GM10266 (cell line): ENCODE results near the gene CFAP46.

Experiments
- DNase-seq: peaks from one replicate; pipeline ENCODE4 v3.0.0; 2012; ENCODE audit errors: extremely low spot score
- CTCF ChIP-seq: IDR thresholded peaks from 2 replicates; pipeline ENCODE4 v1.5.1; 2012; ENCODE audit warnings: mild to moderate bottlenecking, low read depth; ENCODE audit not compliant: control insufficient read depth, insufficient read depth; ENCODE audit errors: missing control alignments

CFAP46 gene

GRCh38 chr10:132817701-132818211 is 124.6 kb downstream of the CFAP46 start:
- DNase-seq = no peak
- TF ChIP-seq CTCF = no peak

GRCh38 chr10:132816718-132817117 is 125.7 kb downstream of the CFAP46 start:
- TF ChIP-seq CTCF = no peak
- DNase-seq = no peak

- DNase-seq = no peak
- no peak for TF ChIP-seq CTCF
These were observed 127.1 kb downstream of the CFAP46 start for GRCh38 chr10:132815168-132815857.

- no peak for TF ChIP-seq CTCF
- DNase-seq = no peak
These were observed 127.9 kb downstream of the CFAP46 start for GRCh38 chr10:132814469-132814856.

- TF ChIP-seq CTCF = no peak
- DNase-seq = no peak
These were observed 128.6 kb downstream of the CFAP46 start for GRCh38 chr10:132813560-132814468.

GRCh38 chr10:132813001-132813401 is 129.4 kb downstream of the CFAP46 start:
- no peak for DNase-seq
- TF ChIP-seq CTCF = no peak
